ENCODE measurements around the gene MRLN.
"Not testable (repeated sequence)": the region's sequence is repeated elsewhere in the genome, so short reads cannot be mapped to it uniquely, and the experiment has no call there.

The MRLN gene

DNA sequence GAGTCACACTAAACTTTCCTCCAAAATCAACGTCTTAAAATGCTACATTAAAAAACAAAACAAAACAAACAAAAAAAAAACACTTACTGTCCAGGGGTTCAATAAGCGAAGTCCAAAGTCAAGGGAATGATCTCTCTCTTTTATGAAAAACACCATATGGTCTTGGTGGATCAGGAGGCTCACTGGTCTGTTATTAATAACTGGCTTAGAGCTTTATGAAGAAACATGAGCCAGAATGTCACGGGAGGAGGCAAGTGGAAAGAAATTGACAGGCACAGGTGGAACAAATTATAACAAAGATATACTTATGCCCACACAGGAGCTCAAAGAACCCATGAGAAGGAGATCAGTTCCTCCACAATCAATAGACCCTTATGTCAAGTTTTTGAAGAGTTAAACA, at the start of gene MRLN:
Gene MRLN, minus strand, starts transcription at position 189 of the 400 bp plus-strand sequence.
- no peak for DNase-seq

DNA sequence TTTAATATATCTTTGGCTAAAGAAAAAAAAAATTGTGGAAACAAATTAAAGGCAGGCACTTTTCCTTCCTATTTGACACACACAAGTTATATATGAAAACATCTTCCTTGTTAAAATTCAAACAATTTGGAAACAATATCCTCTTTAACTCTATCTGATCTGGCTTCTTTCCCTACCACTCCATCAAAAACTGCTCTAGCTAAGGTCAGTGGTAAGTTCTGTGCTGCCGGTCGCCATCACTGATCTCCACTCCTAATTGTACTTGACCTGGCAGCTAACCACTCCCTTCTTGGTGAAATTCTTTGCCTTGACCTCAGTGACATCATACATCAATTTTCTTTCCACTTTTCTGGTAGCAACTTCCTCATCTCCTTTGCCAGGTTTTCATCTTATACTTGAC, 47.9 kb upstream of the MRLN start:
- no peak for DNase-seq

DNA sequence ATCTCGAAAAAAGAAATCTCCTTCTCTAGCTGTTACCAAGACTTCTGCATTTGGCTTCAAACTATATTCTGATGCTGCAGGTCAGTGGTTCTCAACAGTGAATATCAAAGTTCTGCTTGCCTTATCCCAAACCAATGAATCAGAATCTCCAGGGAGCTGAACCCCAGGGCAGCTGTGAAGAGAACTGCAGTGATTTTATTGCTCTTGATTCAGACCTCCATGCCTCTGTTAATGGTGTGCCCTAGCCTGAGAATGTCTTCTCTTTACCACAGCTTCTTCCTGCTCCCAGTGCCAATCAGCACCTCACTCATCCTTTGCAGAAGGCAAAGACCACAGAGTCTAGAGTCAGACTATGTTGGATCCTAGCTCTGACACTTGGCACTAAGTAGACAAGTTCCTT, 46.2 kb upstream of the MRLN start:
- DNase-seq: no peak

DNA sequence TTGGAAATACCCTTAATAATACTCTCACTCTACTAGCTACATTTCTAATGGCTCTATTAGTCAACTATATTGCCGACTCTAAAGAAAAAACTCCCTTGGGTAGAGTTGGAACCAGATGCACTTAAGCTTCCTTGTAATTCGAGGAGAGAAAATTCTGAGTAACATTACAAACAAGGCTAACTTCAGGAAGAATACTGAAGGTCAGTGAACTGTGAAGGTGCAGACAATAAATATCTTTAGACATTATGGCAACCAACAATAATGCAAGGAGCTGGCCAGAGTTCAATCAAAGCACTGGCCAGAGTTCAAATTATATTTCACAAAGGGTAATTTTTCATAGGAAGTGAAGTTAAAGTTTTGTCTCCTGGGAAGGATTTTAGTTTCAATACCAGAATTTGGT, 40.7 kb upstream of the MRLN start:
- DNase-seq: no peak

DNA sequence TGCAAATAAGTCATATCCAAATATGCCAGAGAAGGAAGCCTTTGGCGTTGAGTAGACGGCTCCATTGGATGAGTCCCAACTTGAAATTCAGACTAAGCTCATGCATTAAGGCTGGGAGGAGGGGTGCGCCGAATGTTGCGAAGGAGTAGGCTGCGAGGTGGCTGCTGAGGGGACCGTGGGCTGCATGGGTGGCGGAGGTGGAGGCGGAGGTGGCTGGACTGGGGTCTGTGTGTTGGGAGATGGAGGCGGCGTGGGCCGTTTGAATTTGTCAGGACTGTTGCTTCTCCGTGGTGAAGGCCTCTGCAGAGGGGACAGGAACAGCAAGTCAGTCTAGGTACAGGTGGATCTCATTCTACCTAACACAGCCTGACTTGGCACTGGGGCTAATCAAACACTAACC, 39.6 kb upstream of the MRLN start:
- no peak for DNase-seq

DNA sequence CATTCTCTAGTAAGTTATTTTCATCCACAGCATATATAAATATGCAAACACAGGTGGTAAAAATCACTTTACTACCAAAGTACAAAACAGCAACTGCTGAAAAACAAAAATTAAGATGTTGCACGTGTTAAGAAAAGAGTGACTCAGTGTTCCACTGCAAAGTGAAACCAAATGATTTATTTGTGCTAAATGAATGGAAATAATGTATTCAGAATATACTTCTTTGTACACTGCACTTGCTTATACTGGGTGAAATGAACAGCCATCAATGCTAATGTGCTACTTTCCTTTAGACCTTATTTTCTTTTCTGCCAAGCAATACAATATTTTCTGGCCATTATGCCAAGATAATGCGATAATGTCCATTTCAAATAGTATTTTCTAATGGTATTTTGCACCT, 38.3 kb upstream of the MRLN start:
- DNase-seq: no peak

DNA sequence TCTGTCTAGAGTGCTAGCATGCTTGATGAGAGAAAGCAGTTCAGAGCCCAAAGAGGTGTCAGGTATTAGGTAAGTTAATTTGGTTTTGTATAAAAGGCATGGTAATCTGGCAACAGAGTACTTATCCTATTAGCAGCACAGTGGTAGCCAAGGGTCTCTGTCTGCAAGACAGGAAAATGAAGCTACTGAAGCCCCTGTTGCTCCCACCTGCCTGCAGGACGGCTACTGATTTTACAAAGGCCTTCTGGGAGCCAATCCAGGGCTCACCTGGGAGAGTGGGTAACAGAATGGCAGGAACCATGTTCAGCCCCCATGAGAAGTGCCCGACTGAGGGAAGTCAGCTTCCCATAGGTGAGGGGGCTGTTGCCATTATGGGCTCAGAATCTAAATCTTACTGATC, 36.8 kb upstream of the MRLN start:
- not testable (repeated sequence) for DNase-seq

DNA sequence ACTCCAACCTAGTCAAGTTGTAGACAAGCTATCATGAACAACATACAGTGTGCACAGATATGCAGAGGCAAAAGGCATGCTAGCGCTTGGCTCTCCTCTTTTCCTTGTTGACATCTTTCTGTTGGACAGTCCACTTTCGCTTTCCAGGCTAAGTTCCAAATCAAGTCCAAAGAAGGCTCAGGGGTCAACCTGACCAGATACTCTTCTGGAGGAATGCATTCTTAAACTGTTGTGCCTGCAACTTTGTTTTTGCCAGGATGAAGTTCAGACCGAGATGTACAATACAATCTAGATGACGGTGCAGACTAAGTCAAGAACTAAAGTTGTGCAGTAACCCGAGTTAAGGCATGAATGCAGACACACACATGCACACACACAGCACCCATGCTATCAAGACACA, 35.7 kb upstream of the MRLN start:
- DNase-seq: not testable (repeated sequence)

DNA sequence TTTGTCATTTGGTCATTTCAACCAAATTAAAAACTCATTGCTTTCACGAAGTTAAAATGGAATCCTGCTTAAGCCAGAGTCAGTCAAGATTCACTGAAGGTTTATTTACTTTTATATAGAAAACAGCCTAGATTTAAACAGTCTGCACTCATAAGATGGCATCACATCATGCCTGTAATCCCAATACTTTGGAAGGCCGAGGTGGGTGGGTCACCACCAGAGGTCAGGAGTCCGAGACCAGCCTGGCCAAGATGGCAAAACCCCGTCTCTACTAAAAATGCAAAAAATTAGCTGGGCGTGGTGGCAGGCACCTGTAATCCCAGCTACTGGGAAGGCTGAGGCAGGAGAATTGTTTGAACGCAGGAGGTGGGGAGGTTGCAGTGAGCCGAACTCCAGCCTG, 33.8 kb upstream of the MRLN start:
- DNase-seq: not testable (repeated sequence)

DNA sequence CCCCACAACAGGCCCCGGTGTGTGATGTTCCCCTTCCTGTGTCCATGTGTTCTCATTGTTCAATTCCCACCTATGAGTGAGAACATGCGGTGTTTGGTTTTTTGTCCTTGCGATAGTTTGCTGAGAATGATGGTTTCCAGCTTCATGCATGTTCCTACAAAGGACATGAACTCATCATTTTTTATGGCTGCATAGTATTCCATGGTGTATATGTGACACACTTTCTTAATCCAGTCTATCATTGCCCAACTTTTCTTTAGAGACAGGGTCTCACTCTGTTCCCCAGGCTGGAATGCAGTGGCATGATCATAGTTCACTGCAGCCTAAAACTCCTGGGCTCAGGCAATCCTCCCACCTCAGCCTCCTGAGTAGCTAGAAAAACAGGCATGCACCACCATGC, 32.2 kb upstream of the MRLN start:
- not testable (repeated sequence) for DNase-seq

DNA sequence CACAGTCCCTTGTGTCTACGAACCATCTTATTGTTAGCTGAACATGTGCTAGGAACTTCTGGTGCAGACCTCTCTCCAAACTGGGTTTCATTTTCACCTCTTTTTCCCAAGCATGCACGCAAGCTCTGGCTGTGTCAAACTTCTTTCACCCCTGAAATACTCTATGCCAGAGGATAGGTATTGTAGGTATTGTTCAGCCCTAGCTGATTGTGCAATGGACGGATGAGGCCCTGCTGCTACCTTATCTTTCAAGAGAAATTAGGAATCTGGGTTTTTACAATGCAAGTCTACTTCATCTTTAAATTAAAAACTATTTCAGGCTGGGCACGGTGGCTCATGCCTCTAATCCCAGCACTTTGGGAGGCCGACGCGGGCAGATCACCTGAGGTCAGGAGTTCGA, 28.3 kb upstream of the MRLN start:
- DNase-seq: no peak

DNA sequence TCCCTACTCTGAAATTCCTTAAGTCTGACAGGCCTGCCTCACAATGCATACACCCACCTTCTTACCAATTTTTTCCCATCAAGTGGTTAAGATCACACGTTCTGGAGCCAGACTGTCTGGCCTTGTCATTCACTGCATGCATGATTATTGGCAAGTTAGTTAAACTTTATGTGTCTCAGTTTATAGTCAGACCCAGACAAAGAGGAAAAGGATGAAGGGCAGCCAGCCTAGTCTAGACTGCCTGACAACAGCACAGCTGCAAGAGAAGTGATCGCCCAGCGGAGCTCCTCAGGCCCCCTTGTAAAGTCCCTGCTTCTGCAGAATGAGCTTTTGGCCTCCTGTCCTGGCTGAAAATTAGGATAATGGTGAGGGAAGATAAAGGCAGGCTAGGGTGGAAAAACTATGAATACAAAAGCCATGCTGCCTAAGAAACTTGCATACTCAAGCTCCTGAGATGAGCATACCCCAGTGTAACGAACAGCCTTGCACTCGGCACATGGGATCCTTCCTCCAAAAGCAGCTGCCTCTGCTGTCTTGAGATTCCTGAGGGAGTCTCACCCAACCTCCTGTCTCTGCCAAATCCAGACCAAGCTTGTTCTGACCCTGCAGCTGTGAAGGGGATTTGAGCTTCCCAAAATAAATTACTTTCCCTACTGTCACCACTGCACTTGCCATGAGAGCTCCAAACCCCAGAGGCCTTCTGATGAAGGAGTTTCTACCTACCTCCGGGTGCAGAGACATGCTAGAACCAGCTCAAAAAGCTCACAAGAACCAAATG, 26.7 kb upstream of the MRLN start:
- no peak for DNase-seq

DNA sequence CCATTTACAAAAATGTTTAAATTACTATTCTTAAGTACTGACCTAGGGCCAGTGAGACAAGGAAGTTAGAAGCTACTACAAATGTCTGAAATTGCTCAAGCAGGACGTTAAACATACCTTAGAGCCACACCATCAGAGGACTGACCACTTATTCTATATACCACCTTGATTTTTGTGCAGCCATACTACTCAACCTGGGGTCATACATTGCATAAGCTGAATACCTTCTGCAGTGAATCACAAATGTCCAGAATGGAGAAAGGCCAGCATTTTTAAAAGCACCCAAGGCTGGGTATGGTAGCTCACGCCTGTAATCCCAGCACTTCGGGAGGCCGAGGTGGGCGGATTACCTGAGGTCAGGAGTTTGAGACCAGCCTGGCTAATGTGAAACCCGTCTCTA, 21.2 kb upstream of the MRLN start:
- DNase-seq: no peak

DNA sequence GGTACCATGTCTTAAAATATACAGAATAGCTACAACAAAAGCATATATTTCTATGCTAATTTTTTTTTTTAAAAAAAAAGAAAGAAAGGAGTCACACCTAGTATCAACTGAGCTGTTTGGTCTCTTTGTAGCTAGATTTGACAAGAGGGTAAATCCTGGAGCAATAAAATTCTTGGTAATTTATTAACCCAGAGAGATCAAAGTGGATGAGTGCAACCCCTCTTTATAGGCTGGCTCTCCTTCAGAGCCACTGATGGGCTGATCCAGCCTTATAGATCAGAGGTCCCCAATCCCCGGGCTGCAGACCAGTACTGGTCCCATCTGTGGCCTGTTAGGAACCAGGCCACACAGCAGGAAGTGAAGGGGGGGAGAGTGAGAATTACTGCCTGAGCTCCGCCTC, 19.8 kb upstream of the MRLN start:
- no peak for DNase-seq

DNA sequence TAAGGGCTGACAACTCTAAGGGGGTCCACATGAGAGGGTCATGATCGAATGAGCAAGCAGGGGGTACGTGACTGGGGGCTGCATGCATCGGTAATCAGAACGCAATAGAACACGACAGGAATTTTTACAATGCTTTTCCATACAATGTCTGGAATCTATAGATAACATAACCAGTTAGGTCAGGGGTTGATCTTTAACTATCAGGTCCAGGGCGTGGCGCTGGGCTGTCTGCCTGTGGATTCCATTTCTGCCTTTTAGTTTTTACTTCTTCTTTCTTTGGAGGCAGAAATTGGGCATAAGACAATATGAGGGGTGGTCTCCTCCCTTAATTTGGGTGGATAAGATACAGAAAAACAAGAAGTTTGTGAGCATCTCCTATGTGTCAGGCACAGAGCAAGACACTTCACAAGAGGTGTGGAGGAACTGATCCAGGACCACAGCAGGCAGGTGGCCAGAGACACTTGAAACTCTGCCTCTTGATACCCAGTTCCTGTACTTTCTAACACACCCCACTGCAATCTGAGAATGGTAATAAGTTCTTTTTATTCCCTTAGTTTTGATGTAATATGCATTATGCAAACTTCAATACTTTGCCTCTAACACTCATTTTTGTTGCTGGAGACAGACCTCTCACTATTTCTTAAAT, 18.0 kb upstream of the MRLN start:
- no peak for DNase-seq

DNA sequence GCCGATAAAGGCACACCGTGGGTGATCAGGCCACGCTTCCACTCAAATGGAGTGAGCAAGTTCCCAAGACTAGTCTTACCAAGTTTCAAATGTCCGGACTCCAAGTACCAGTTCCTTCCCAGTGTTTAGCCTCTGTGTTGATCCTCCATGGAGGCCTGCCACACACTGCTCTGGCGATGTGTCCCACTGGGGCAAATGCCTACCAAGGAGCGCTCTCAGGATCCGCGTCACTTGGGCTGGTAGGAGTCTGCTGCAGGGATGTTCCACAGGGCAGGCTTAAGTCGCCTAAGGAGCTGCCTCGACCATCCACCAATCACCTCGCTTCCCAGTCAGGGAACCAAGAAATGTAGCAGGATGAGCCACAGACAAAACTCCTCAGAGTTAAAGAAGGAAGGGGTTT, 17.4 kb upstream of the MRLN start:
- DNase-seq: no peak

DNA sequence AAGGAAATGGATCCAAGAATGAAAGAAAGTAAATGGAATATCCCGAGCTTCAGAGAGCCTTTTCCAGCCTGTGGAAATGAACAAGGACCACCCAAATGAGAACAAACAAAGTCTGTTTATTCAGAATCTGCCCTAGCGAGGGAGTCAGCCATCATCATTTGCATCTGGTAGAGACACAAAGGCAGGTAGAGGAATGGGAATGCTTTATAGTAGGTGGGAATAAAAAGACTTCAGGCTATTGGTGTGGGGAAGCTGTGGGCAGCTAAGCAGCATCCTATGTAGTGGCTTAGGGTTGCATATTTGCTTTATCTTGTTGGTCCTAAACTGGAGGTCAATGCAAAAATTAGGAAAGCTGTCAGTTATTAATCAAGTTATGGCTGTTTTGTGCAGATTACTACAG, 9.2 kb upstream of the MRLN start:
- DNase-seq: no peak

DNA sequence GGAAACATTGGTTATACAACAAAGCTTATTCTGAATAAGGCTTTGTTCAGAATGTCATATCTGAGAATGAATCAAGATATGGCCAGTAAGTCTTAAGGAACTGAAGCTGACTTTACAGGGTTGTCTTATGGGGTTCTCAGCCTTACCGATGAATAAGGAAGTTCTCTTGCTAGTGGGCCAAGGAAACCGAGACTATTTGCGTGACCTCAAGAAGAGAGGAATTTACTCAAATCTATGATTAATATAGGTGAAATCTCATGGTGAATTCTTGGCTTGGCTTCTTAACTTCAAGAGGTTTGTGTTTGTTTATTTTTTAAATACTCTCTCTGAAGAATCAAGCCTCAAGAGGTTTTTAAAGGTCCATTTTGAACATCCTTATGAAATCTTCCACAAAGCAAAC, 4.7 kb upstream of the MRLN start:
- no peak for DNase-seq

DNA sequence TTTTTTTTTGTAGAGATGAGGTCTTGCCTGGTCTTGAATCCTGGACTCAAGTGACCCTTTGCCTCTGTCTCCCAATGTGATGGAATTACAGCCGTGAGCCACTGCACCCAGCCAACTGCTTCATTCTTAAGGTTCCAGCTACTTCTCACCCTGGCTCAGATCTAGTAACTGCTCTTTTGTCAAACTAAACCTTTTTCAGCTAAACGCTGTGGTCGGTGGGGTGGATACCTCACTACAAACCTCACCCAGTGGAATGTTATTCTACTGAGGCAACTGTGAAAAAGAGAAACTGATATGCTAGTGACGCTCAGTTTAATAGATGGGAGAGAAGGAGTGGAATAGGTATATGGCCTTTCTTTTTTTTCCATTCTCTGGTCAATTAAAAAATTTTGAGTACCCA, 1.7 kb upstream of the MRLN start:
- DNase-seq: no peak

DNA sequence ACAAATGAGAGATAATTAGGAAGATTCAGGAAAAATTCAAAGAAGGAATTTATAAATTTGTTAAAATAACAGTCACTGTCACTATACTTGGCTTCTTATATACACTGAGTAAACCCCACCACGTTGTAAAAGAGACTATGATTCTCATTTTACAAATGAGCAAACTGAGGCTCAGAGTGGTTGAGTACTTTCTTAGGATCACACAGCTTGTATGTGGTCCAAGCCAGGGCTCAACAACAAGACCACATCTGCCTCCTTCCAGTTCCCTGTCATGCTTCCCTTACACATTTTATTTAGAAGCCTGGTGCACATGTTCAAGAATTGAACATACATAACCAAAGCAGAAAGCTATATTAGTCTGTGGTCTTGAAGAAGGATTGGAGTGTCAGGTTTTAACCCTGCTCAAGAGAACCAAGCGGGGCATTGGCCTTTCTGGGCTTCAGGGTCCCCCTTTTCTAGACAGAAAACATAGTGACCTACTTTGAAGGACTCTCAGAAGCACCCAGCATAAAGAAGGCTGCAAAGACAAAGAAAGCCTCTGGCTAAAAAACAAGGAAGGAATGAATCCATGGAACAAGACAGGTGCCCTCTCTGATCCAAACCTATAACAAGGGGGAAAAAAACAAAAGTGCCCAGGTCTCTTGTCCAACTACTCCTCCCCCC, 846 bp downstream of the MRLN start:
- DNase-seq: no peak

DNA sequence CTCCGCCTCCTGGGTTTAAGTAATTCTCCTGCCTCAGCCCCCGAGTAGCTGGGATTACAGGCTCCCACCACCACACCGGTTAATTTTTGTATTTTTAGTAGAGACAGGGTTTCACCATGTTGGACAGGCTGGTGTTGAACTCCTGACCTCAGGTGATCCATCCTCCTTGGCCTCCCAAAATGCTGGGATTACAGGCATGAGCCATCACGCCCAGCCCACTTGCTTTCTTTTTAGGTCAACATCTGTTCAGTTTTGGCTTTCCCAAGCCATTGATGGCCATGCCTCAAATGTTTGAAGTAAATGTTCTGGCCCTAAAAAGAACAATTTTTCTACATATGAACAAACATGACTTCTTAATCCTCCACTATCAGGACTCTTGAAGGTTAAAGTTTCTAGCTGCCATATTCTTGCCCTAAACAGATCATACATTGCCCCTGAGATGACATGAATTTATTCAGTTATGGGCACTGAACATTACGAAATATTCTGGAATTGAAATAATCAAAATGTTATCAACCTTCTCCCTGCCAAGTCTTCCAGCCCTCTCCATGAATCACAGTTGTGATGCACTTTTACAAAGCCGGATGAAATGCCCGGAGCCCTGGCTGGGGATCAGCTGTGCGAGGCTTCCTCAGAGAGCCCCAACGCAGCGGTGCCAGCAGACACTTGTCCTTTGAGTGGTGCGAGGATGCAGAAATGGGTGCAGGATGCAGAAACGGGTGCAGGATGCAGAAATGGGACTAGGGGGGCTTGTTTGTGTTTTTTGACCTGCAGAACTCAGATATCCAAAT, 2.9 kb downstream of the MRLN start:
- DNase-seq: no peak

DNA sequence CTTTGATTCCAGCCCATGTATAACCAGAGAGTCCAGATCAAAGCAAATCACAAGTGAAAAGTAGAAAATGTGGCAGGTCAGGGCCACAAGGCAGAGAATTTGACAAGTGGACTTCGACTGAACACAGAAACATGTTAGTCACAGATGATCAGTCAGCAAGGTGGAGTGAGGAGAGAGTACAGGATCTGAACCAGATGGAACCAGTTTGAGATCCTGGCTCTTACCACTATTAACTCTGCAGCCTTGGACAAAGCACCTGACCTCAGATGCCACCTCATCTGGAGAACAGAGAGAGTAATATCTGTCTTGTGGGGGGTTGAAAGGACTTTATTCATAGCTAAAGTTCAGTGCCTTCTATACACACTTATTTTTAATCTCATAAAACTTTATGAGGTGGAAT, 4.4 kb downstream of the MRLN start:
- no peak for DNase-seq

DNA sequence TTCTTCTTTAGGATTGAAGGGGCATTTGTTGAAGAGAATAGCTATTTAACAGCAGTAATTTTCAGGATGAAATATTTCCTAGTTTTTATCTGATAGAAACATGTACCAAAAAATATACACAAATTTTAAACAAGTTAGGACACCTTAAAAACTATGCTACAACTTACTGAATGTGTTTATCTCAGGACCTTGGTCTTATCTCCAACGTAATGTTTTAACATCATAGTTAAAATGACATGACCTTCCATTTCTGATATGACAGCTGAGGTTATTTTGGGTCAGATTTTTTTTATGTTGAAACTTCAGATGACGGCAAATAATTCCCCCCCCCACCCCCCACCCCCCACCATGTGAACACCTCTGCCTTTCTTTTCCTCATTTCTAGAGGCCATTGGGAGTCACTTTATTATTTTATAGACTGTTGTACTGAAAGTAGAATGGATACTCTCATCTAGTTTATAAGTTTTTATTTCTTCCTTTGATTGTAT, 8.0 kb downstream of the MRLN start:
- DNase-seq: no peak

Data from NCI-H345 (cell line).